HEK293 (cell line): ENCODE data around the gene BCAN.

Experiments
- TCF7L2 ChIP-seq: IDR thresholded peaks from 2 replicates; pipeline ENCODE4 v1.6.1; 2011; ENCODE audit warnings: low read depth, mild to moderate bottlenecking, inconsistent platforms, low read length, moderate library complexity, borderline replicate concordance
- ZNF610 ChIP-seq: fragments of 450-650 bp; formaldehyde crosslinking; IDR thresholded peaks from 2 replicates; pipeline ENCODE4 v1.5.1; 2016; ENCODE audit warnings: missing biosample characterization, missing genetic modification characterization, borderline replicate concordance
- TF ChIP-seq, protein P1 (sequence below): fragments of 450-650 bp; formaldehyde crosslinking; IDR thresholded peaks from 2 replicates; pipeline ENCODE4 v1.5.1; 2016; ENCODE audit warnings: missing biosample characterization, missing genetic modification characterization
- TF ChIP-seq, protein P2 (sequence below): fragments of 450-650 bp; formaldehyde crosslinking; IDR thresholded peaks from 2 replicates; pipeline ENCODE4 v1.5.1; 2016; ENCODE audit warnings: missing biosample characterization, missing genetic modification characterization

- TF ChIP-seq TCF7L2 = no peak
- TF ChIP-seq, protein P1, sequence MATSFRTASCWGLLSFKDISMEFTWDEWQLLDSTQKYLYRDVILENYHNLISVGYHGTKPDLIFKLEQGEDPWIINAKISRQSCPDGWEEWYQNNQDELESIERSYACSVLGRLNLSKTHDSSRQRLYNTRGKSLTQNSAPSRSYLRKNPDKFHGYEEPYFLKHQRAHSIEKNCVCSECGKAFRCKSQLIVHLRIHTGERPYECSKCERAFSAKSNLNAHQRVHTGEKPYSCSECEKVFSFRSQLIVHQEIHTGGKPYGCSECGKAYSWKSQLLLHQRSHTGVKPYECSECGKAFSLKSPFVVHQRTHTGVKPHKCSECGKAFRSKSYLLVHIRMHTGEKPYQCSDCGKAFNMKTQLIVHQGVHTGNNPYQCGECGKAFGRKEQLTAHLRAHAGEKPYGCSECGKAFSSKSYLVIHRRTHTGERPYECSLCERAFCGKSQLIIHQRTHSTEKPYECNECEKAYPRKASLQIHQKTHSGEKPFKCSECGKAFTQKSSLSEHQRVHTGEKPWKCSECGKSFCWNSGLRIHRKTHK (tag by site-specific recombination) = no peak
- TF ChIP-seq, protein P2, sequence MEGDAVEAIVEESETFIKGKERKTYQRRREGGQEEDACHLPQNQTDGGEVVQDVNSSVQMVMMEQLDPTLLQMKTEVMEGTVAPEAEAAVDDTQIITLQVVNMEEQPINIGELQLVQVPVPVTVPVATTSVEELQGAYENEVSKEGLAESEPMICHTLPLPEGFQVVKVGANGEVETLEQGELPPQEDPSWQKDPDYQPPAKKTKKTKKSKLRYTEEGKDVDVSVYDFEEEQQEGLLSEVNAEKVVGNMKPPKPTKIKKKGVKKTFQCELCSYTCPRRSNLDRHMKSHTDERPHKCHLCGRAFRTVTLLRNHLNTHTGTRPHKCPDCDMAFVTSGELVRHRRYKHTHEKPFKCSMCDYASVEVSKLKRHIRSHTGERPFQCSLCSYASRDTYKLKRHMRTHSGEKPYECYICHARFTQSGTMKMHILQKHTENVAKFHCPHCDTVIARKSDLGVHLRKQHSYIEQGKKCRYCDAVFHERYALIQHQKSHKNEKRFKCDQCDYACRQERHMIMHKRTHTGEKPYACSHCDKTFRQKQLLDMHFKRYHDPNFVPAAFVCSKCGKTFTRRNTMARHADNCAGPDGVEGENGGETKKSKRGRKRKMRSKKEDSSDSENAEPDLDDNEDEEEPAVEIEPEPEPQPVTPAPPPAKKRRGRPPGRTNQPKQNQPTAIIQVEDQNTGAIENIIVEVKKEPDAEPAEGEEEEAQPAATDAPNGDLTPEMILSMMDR (tag by site-specific recombination) = no peak
- TF ChIP-seq ZNF610 (tag by site-specific recombination) = no peak
Observed at GRCh38 chr1:156644640-156645039, 2.7 kb downstream of the BCAN start.
